GM23338 (cell line): ENCODE data around the gene CRHR1. TPM values are rescaled to one million over a fixed set of nuclear protein-coding genes. Genes with fewer than 3 reads are reported as not detected.

Experiments used
- ATAC-seq: fragments of 200-7000 bp; cut with Tn5 transposase; 3 replicates; pipeline ENCODE4 v1.9.1; 2020
- DNase-seq: peaks from one replicate; pipeline ENCODE4 v3.0.0-alpha.2; 2015; ENCODE audit warnings: low spot score
- H2AFZ ChIP-seq: fragments of 200-600 bp; sonication (generic); 2 replicates; pipeline ENCODE4 v1.8.0; 2016; ENCODE audit warnings: antibody characterized with exemption, mild to moderate bottlenecking, moderate library complexity
- H3F3A ChIP-seq: fragments of 200-600 bp; sonication (generic); replicated peaks from 2 replicates; pipeline ENCODE4 v1.8.0; 2017; ENCODE audit warnings: antibody characterized with exemption, mixed run types, low read depth
- H3K27ac ChIP-seq: fragments of 200-600 bp; sonication (generic); 2 replicates; pipeline ENCODE4 v1.6.1; 2016; ENCODE audit warnings: low read depth
- H3K27me3 ChIP-seq: fragments of 200-600 bp; sonication (generic); 2 replicates; pipeline ENCODE4 v1.8.0; 2016; ENCODE audit warnings: mild to moderate bottlenecking, mixed run types, moderate library complexity; ENCODE audit not compliant: insufficient read depth
- H3K36me3 ChIP-seq: fragments of 200-600 bp; sonication (generic); 2 replicates; pipeline ENCODE4 v1.8.0; 2016; ENCODE audit warnings: mild to moderate bottlenecking; ENCODE audit not compliant: insufficient read depth
- H3K4me1 ChIP-seq: fragments of 200-600 bp; sonication (generic); 2 replicates; pipeline ENCODE4 v1.8.0; 2016; ENCODE audit warnings: mild to moderate bottlenecking, moderate library complexity; ENCODE audit not compliant: insufficient read depth
- H3K4me2 ChIP-seq: fragments of 200-600 bp; sonication (generic); 2 replicates; pipeline ENCODE4 v1.7.1; 2017; ENCODE audit warnings: mixed run types
- H3K4me3 ChIP-seq: fragments of 200-600 bp; sonication (generic); 2 replicates; pipeline ENCODE4 v1.6.1; 2016; ENCODE audit warnings: mixed run types
- H3K79me2 ChIP-seq: fragments of 200-600 bp; sonication (generic); replicated peaks from 2 replicates; pipeline ENCODE4 v1.8.0; 2017; ENCODE audit warnings: mild to moderate bottlenecking; ENCODE audit not compliant: insufficient read depth
- H3K9me2 ChIP-seq: fragments of 200-600 bp; sonication (generic); 2 replicates; pipeline ENCODE4 v1.8.0; 2017; ENCODE audit not compliant: insufficient read depth
- H4K20me1 ChIP-seq: fragments of 200-600 bp; sonication (generic); replicated peaks from 2 replicates; pipeline ENCODE4 v1.8.0; 2017; ENCODE audit warnings: mild to moderate bottlenecking; ENCODE audit not compliant: insufficient read depth
- H3K27ac Mint-ChIP-seq: 2 replicates; pipeline ENCODE4 v1.8.0; 2020; ENCODE audit warnings: inconsistent platforms, mild to moderate bottlenecking, moderate library complexity, mixed read lengths
- H3K27me3 Mint-ChIP-seq: 3 replicates; pipeline ENCODE4 v1.8.0; 2022; ENCODE audit warnings: low read depth, mild to moderate bottlenecking, moderate library complexity, mixed read lengths, inconsistent platforms; ENCODE audit not compliant: insufficient read depth, poor library complexity
- H3K36me3 Mint-ChIP-seq: 3 replicates; pipeline ENCODE4 v1.8.0; 2021; ENCODE audit warnings: low read depth, mild to moderate bottlenecking, inconsistent platforms, moderate library complexity, mixed read lengths
- H3K4me1 Mint-ChIP-seq: 3 replicates; pipeline ENCODE4 v1.8.0; 2020; ENCODE audit warnings: mild to moderate bottlenecking, inconsistent platforms, mixed read lengths
- H3K4me3 Mint-ChIP-seq: 3 replicates; pipeline ENCODE4 v1.8.0; 2021; ENCODE audit warnings: moderate library complexity, mild to moderate bottlenecking, inconsistent platforms, mixed read lengths
- H3K9me3 Mint-ChIP-seq: 3 replicates; pipeline ENCODE4 v1.8.0; 2020; ENCODE audit warnings: moderate library complexity, mild to moderate bottlenecking, inconsistent platforms, mixed read lengths
- CREB1 ChIP-seq: fragments of 250-450 bp; sonication (Bioruptor Pico); IDR thresholded peaks from 2 replicates; pipeline ENCODE4 v1.5.0; 2020; ENCODE audit warnings: low read depth, mild to moderate bottlenecking, moderate library complexity
- EZH2 ChIP-seq: fragments of 200-600 bp; sonication (generic); IDR thresholded peaks from one replicate; pipeline ENCODE4 v1.8.0; 2017; ENCODE audit warnings: antibody characterized with exemption, mild to moderate bottlenecking, low read depth; ENCODE audit not compliant: unreplicated experiment
- EZH2phosphoT487 ChIP-seq: fragments of 200-600 bp; sonication (generic); IDR thresholded peaks from one replicate; pipeline ENCODE4 v1.8.1; 2018; ENCODE audit warnings: antibody characterized with exemption; ENCODE audit not compliant: unreplicated experiment
- JUNB ChIP-seq: IDR thresholded peaks from one replicate; pipeline ENCODE4 v1.6.1; 2016; ENCODE audit warnings: antibody characterized with exemption; ENCODE audit not compliant: unreplicated experiment
- NANOG ChIP-seq: IDR thresholded peaks from 2 replicates; pipeline ENCODE4 v1.6.1; 2016; ENCODE audit warnings: antibody characterized with exemption, borderline replicate concordance
- POLR2AphosphoS5 ChIP-seq: IDR thresholded peaks from 2 replicates; pipeline ENCODE4 v1.6.1; 2016; ENCODE audit warnings: antibody characterized with exemption, low read depth
- STAT1 ChIP-seq: IDR thresholded peaks from one replicate; pipeline ENCODE4 v1.6.1; 2016; ENCODE audit warnings: antibody characterized with exemption; ENCODE audit not compliant: unreplicated experiment
- ZNF114 ChIP-seq: fragments of 250-450 bp; sonication (Bioruptor Pico); IDR thresholded peaks from 2 replicates; pipeline ENCODE4 v1.5.0; 2020; ENCODE audit warnings: mild to moderate bottlenecking, moderate library complexity
- ZNF331 ChIP-seq: fragments of 250-450 bp; sonication (Bioruptor Pico); IDR thresholded peaks from 2 replicates; pipeline ENCODE4 v1.5.0; 2020; ENCODE audit warnings: low read depth, mild to moderate bottlenecking, moderate library complexity
- polyA plus RNA-seq: library from polyadenylated mRNA; unstranded; fragments of >200 nt; fragmentation: Nextera tagmentation; extraction: Ambion mirVana; gene quantifications from 2 replicates; pipeline ENCODE4 v1.2.1, GENCODE V29; 2016
- total RNA-seq: library from RNA; depleted of rRNA; stranded (reverse); fragments of >200 nt; shearing (Covaris generic); gene quantifications from 2 replicates; pipeline ENCODE4 v1.2.3, GENCODE V29; 2014
- TF ChIP-seq, protein P1 (sequence below): IDR thresholded peaks from 2 replicates; pipeline ENCODE4 v1.6.1; 2016; ENCODE audit warnings: antibody characterized with exemption
- TF ChIP-seq, protein P2 (sequence below), 2 experiments: fragments of 200-600 bp in 1 of 2; sonication (generic) in 1 of 2; conservative IDR thresholded peaks; 2 replicates each; pipeline versions ENCODE4 v1.5.1 to v1.6.1; 2016 to 2017; ENCODE audit warnings: antibody characterized with exemption in 2 of 2, low read depth in 2 of 2, mild to moderate bottlenecking in 2 of 2, moderate library complexity in 1 of 2
- TF ChIP-seq, protein P3 (sequence below): IDR thresholded peaks from one replicate; pipeline ENCODE4 v1.6.1; 2018; ENCODE audit warnings: antibody characterized with exemption; ENCODE audit not compliant: unreplicated experiment
- TF ChIP-seq, protein P4 (sequence below): fragments of 250-450 bp; sonication (Bioruptor Pico); IDR thresholded peaks from 2 replicates; pipeline ENCODE4 v1.5.0; 2020; ENCODE audit warnings: mild to moderate bottlenecking, moderate library complexity

The CRHR1 gene
- total and polyA plus RNA-seq, 2 experiments from 2014 or later: 0.19 to 0.76 TPM

DNA sequence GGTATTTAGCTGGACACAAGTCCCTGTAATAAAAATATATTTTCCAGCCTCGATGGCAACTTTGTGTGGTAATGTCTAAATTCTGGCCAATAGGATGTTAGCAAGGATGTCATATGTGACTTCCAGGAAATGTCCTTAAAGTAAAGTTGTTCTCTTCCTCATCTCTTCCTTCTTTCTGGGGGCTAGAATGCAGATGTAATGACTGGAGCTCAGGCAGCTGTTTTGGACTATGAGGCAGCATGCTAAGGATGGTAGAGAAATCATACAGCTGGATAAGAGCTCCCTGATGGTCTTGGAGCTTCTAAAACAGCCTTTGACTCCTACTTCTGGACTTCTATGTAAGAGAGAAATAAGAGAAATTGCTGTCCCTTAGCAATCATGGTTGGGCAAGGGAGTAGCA lies 93.3 kb downstream of the CRHR1 start:
- Mint-ChIP-seq H3K4me1 (no peaks in the 10 kb centered on the region), H3K9me3 (no peaks in the 10 kb centered on the region), H3K27ac (no peak overlapping the region), H3K4me3 (no peak overlapping the region), H3K36me3 (no peaks in the 10 kb centered on the region), H3K27me3 (peaks cover 2% of the 10 kb centered on the region)
- no peak for TF ChIP-seq CREB1 (CRISPR knock-in tag)
- TF ChIP-seq, protein P1, sequence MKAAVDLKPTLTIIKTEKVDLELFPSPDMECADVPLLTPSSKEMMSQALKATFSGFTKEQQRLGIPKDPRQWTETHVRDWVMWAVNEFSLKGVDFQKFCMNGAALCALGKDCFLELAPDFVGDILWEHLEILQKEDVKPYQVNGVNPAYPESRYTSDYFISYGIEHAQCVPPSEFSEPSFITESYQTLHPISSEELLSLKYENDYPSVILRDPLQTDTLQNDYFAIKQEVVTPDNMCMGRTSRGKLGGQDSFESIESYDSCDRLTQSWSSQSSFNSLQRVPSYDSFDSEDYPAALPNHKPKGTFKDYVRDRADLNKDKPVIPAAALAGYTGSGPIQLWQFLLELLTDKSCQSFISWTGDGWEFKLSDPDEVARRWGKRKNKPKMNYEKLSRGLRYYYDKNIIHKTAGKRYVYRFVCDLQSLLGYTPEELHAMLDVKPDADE: no peak
- TF ChIP-seq, protein P2, sequence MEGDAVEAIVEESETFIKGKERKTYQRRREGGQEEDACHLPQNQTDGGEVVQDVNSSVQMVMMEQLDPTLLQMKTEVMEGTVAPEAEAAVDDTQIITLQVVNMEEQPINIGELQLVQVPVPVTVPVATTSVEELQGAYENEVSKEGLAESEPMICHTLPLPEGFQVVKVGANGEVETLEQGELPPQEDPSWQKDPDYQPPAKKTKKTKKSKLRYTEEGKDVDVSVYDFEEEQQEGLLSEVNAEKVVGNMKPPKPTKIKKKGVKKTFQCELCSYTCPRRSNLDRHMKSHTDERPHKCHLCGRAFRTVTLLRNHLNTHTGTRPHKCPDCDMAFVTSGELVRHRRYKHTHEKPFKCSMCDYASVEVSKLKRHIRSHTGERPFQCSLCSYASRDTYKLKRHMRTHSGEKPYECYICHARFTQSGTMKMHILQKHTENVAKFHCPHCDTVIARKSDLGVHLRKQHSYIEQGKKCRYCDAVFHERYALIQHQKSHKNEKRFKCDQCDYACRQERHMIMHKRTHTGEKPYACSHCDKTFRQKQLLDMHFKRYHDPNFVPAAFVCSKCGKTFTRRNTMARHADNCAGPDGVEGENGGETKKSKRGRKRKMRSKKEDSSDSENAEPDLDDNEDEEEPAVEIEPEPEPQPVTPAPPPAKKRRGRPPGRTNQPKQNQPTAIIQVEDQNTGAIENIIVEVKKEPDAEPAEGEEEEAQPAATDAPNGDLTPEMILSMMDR (conservative IDR thresholded peaks at IDR 0.05; ENCODE audit: low read depth in 2 of 2): no peak
- no peak for TF ChIP-seq NANOG
- TF ChIP-seq POLR2AphosphoS5: no peak
- TF ChIP-seq, protein P3, sequence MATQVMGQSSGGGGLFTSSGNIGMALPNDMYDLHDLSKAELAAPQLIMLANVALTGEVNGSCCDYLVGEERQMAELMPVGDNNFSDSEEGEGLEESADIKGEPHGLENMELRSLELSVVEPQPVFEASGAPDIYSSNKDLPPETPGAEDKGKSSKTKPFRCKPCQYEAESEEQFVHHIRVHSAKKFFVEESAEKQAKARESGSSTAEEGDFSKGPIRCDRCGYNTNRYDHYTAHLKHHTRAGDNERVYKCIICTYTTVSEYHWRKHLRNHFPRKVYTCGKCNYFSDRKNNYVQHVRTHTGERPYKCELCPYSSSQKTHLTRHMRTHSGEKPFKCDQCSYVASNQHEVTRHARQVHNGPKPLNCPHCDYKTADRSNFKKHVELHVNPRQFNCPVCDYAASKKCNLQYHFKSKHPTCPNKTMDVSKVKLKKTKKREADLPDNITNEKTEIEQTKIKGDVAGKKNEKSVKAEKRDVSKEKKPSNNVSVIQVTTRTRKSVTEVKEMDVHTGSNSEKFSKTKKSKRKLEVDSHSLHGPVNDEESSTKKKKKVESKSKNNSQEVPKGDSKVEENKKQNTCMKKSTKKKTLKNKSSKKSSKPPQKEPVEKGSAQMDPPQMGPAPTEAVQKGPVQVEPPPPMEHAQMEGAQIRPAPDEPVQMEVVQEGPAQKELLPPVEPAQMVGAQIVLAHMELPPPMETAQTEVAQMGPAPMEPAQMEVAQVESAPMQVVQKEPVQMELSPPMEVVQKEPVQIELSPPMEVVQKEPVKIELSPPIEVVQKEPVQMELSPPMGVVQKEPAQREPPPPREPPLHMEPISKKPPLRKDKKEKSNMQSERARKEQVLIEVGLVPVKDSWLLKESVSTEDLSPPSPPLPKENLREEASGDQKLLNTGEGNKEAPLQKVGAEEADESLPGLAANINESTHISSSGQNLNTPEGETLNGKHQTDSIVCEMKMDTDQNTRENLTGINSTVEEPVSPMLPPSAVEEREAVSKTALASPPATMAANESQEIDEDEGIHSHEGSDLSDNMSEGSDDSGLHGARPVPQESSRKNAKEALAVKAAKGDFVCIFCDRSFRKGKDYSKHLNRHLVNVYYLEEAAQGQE: no peak
- TF ChIP-seq, protein P4, sequence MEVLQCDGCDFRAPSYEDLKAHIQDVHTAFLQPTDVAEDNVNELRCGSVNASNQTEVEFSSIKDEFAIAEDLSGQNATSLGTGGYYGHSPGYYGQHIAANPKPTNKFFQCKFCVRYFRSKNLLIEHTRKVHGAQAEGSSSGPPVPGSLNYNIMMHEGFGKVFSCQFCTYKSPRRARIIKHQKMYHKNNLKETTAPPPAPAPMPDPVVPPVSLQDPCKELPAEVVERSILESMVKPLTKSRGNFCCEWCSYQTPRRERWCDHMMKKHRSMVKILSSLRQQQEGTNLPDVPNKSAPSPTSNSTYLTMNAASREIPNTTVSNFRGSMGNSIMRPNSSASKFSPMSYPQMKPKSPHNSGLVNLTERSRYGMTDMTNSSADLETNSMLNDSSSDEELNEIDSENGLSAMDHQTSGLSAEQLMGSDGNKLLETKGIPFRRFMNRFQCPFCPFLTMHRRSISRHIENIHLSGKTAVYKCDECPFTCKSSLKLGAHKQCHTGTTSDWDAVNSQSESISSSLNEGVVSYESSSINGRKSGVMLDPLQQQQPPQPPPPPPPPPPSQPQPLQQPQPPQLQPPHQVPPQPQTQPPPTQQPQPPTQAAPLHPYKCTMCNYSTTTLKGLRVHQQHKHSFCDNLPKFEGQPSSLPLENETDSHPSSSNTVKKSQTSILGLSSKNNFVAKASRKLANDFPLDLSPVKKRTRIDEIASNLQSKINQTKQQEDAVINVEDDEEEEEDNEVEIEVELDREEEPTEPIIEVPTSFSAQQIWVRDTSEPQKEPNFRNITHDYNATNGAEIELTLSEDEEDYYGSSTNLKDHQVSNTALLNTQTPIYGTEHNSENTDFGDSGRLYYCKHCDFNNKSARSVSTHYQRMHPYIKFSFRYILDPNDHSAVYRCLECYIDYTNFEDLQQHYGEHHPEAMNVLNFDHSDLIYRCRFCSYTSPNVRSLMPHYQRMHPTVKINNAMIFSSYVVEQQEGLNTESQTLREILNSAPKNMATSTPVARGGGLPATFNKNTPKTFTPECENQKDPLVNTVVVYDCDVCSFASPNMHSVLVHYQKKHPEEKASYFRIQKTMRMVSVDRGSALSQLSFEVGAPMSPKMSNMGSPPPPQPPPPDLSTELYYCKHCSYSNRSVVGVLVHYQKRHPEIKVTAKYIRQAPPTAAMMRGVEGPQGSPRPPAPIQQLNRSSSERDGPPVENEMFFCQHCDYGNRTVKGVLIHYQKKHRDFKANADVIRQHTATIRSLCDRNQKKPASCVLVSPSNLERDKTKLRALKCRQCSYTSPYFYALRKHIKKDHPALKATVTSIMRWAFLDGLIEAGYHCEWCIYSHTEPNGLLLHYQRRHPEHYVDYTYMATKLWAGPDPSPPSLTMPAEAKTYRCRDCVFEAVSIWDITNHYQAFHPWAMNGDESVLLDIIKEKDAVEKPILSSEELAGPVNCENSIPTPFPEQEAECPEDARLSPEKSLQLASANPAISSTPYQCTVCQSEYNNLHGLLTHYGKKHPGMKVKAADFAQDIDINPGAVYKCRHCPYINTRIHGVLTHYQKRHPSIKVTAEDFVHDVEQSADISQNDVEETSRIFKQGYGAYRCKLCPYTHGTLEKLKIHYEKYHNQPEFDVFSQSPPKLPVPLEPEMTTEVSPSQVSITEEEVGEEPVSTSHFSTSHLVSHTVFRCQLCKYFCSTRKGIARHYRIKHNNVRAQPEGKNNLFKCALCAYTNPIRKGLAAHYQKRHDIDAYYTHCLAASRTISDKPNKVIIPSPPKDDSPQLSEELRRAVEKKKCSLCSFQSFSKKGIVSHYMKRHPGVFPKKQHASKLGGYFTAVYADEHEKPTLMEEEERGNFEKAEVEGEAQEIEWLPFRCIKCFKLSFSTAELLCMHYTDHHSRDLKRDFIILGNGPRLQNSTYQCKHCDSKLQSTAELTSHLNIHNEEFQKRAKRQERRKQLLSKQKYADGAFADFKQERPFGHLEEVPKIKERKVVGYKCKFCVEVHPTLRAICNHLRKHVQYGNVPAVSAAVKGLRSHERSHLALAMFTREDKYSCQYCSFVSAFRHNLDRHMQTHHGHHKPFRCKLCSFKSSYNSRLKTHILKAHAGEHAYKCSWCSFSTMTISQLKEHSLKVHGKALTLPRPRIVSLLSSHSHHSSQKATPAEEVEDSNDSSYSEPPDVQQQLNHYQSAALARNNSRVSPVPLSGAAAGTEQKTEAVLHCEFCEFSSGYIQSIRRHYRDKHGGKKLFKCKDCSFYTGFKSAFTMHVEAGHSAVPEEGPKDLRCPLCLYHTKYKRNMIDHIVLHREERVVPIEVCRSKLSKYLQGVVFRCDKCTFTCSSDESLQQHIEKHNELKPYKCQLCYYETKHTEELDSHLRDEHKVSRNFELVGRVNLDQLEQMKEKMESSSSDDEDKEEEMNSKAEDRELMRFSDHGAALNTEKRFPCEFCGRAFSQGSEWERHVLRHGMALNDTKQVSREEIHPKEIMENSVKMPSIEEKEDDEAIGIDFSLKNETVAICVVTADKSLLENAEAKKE: no peak
- TF ChIP-seq EZH2phosphoT487: no peak
- TF ChIP-seq STAT1: no peak
- no peak for TF ChIP-seq ZNF331 (CRISPR knock-in tag)
- TF ChIP-seq ZNF114 (CRISPR knock-in tag): no peak
- TF ChIP-seq JUNB: no peak
- no peak for TF ChIP-seq EZH2
- no peak overlapping the region for H2AFZ ChIP-seq
- no peaks in the 10 kb centered on the region for H3K27me3 ChIP-seq
- no peak overlapping the region for H3K27ac ChIP-seq
- no peak overlapping the region for H3K4me3 ChIP-seq
- DNase-seq (no peak), ATAC-seq (no peak)
- no peaks in the 10 kb centered on the region for H4K20me1 ChIP-seq
- no peaks in the 10 kb centered on the region for H3K4me1 ChIP-seq
- H3K79me2 ChIP-seq: no peaks in the 10 kb centered on the region
- no peaks in the 10 kb centered on the region for H3K36me3 ChIP-seq
- H3F3A ChIP-seq: no peaks in the 10 kb centered on the region
- no peaks in the 10 kb centered on the region for H3K9me2 ChIP-seq
- H3K4me2 ChIP-seq: no peak overlapping the region
